ENCODE measurements around the gene HS2ST1. TPM values are rescaled to one million over a fixed set of nuclear protein-coding genes. Genes with fewer than 3 reads are reported as not detected.
A peak's percentile ranks its signal among the peaks of the same experiment; 100 is the strongest.

HS2ST1 gene
- total and polyA plus RNA-seq, 2 donors (not counting 3 experiments of a cell fraction or from before 2014, with no cell fraction given) = 5.5 to 31.2 TPM

DNA sequence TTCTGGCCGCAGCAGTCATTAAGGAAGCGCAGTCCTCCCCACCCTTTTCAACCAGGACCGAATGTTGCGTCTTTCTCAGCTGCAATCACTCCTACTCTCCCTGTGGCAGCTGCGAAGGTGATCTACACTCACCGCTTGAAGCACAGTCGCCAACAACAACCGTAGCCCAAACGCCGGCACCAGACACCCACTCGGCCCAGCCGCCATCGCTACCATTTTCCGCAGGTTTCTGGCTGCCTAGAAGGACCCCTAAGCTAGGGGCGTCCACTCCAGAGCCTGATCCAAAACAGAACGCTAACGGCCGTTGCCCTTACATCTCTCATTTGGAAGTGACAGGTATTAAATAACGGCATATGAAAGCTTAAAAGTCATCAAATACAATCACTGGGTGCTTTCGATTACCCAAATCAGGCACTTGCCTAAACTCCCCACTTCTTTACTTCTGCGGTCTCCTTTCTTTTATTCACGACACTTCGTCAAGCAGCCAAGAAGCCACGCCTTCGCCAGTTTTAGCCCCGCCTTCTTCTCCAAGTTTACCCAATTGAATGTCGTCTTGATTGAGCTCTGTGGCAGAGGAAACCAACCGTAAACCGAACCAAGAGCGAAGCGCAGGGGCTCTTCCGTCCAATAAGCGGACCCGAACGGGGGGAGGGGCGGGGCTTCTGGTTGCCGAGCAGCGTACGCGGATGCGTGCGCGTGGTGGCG lies 387 bp upstream of the HS2ST1 start, which contains the start of gene SELENOF:
SELENOF (minus strand) TSS at position 231 of the 705 bp plus-strand sequence; CDS start at position 216, 15 bp downstream.
- dilution Hi-C loops (cut with MboI; ENCODE audit: extremely low pct_ligation_motif_present, low sequenced_read_pairs) (no loop called here), intact Hi-C loops (cut with micrococcal nuclease) (loop anchor here (1.0 to 10.0 kb wide), 7 partner anchors 81 to 1771 kb away; partner anchors contain the start of genes ODF2L, PKN2 and SH3GLB1)
- Histone ChIP-seq H3K27ac (ENCODE audit: insufficient read depth, low read depth, low read length) (peak within 1 kb of the TSS; percentile 100), H3K4me1 (ENCODE audit: control insufficient read depth, extremely low read depth, insufficient read depth, low read length) (peaks cover 16% of the 10 kb centered on the region), H3K27me3 (ENCODE audit: control insufficient read depth in 2 of 2, insufficient read depth in 2 of 2, low read length in 2 of 2) (no peaks in the 10 kb centered on the region), H3K9me1 (replicated peaks; ENCODE audit: control insufficient read depth, extremely low read depth, insufficient read depth, low read length) (no peaks in the 10 kb centered on the region), H3K36me3 (ENCODE audit: control insufficient read depth in 2 of 2, extremely low read depth in 1 of 2, insufficient read depth in 2 of 2, low read length in 2 of 2) (peaks cover 0 to 4% of the 10 kb centered on the region in 2 experiments), H3K79me2 (ENCODE audit: control insufficient read depth, insufficient read depth, low read length) (peaks cover 74% of the 10 kb centered on the region), H3K9me3 (replicated peaks; ENCODE audit: control insufficient read depth, insufficient read depth, low read length) (no peaks in the 10 kb centered on the region), H2AFZ (ENCODE audit: low read depth, low read length) (peak within 1 kb of the TSS; percentile 98), H4K20me1 (replicated peaks; ENCODE audit: control insufficient read depth, extremely low read depth, insufficient read depth, low read length) (no peaks in the 10 kb centered on the region), H3K9ac (replicated peaks; ENCODE audit: extremely low read depth, insufficient read depth, low read length) (peak within 1 kb of the TSS; percentile 100), H3K4me2 (ENCODE audit: insufficient read depth, low read length) (peak within 1 kb of the TSS; percentile 97), H3K4me3 (replicated peaks in 1 of 3; ENCODE audit: insufficient read depth in 1 of 3, low read depth in 1 of 3, low read length in 3 of 3) (peak within 1 kb of the TSS; percentile 84 to 100 (median 99))
- BruUV-seq (replicated peaks) = TSS peak; percentile 17
- DNase-seq (ENCODE audit: low read depth, low spot score) = peak; percentile 100
- TF ChIP-seq, protein P1, sequence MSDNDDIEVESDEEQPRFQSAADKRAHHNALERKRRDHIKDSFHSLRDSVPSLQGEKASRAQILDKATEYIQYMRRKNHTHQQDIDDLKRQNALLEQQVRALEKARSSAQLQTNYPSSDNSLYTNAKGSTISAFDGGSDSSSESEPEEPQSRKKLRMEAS (IDR thresholded peaks at IDR 0.05; ENCODE audit: insufficient read depth, insufficient read length) = peak; percentile 22
- TF ChIP-seq POLR2A (IDR thresholded peaks at IDR 0.05; ENCODE audit: low read depth, low read length) (peak; percentile 86), POLR2AphosphoS5 (IDR thresholded peaks at IDR 0.05; ENCODE audit: insufficient read depth, low read depth, low read length) (peak; percentile 78), EZH2 (IDR thresholded peaks at IDR 0.05; ENCODE audit: borderline replicate concordance, low read depth, low read length, severe bottlenecking) (no peak)
- TF ChIP-seq, protein P2, sequence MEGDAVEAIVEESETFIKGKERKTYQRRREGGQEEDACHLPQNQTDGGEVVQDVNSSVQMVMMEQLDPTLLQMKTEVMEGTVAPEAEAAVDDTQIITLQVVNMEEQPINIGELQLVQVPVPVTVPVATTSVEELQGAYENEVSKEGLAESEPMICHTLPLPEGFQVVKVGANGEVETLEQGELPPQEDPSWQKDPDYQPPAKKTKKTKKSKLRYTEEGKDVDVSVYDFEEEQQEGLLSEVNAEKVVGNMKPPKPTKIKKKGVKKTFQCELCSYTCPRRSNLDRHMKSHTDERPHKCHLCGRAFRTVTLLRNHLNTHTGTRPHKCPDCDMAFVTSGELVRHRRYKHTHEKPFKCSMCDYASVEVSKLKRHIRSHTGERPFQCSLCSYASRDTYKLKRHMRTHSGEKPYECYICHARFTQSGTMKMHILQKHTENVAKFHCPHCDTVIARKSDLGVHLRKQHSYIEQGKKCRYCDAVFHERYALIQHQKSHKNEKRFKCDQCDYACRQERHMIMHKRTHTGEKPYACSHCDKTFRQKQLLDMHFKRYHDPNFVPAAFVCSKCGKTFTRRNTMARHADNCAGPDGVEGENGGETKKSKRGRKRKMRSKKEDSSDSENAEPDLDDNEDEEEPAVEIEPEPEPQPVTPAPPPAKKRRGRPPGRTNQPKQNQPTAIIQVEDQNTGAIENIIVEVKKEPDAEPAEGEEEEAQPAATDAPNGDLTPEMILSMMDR (IDR thresholded peaks at IDR 0.05; ENCODE audit: extremely low read depth in 1 of 2, insufficient read depth in 1 of 2, low read depth in 1 of 2, low read length in 2 of 2) = no peak
- CTCF ChIA-PET = interaction anchor here (0.7 to 3.7 kb wide), 14 partner anchors 9 to 170 kb away, joined by 3 to 34 read pairs (median 4); no protein-coding TSS in a partner anchor
- POLR2A ChIA-PET = interaction anchor here (0.6 to 1.3 kb wide), 11 partner anchors 10 to 521 kb away, joined by 3 to 13 read pairs (median 3); no protein-coding TSS in a partner anchor
- FAIRE-seq = peak; percentile 99
